HEK293 (cell line): ENCODE results near the gene TEC.

Experiments used
- CTCF ChIA-PET: fragments of 350-600 bp; formaldehyde crosslinking; extraction: SDS; loops from one replicate; lab custom pipeline; 2021; ENCODE audit warnings: antibody characterized with exemption; lab: Yijun Ruan, JAX
- POLR2A ChIA-PET: fragments of 300-600 bp; formaldehyde crosslinking; extraction: SDS; loops from one replicate; lab custom pipeline; 2020; ENCODE audit warnings: antibody characterized with exemption, inconsistent platforms; lab: Yijun Ruan, JAX
- H3K27ac ChIP-seq: fragments of 200-500 bp; sonication (Bioruptor generic); 2 replicates; pipeline ENCODE4 v1.5.1; 2014; ENCODE audit warnings: low read depth, low read length, control low read depth, inconsistent platforms; ENCODE audit errors: extremely low read depth
- H3K36me3 ChIP-seq, 2 experiments: fragments of 200-500 bp in 1 of 2; sonication (Bioruptor generic) in 1 of 2; 1 replicate in 1 of 2; 2 replicates in 1 of 2; pipeline ENCODE4 v1.5.1; 2014 to 2017; ENCODE audit warnings: inconsistent platforms in 2 of 2, low read length in 2 of 2; ENCODE audit not compliant: control insufficient read depth in 2 of 2, insufficient read depth in 1 of 2
- H3K4me1 ChIP-seq: fragments of 200-500 bp; sonication (Bioruptor generic); 2 replicates; pipeline ENCODE4 v1.5.1; 2014; ENCODE audit warnings: mild to moderate bottlenecking, low read length, inconsistent platforms; ENCODE audit not compliant: control insufficient read depth, insufficient read depth
- H3K4me3 ChIP-seq: 2 replicates; pipeline ENCODE4 v1.5.1; 2011; ENCODE audit warnings: low read depth, mild to moderate bottlenecking, control low read depth, low read length, moderate library complexity
- H3K9me3 ChIP-seq: fragments of 200-500 bp; sonication (Bioruptor generic); 2 replicates; pipeline ENCODE4 v1.5.1; 2014; ENCODE audit warnings: low read depth, low read length, inconsistent platforms; ENCODE audit not compliant: control insufficient read depth, insufficient read depth
- FEZF1 ChIP-seq: fragments of 450-650 bp; formaldehyde crosslinking; IDR thresholded peaks from 2 replicates; pipeline ENCODE4 v1.5.1; 2016; ENCODE audit warnings: missing biosample characterization, missing genetic modification characterization
- GLIS1 ChIP-seq: fragments of 450-650 bp; formaldehyde crosslinking; IDR thresholded peaks from 2 replicates; pipeline ENCODE4 v1.5.1; 2016; ENCODE audit warnings: missing biosample characterization, missing genetic modification characterization
- IKZF3 ChIP-seq: fragments of 450-650 bp; IDR thresholded peaks from 2 replicates; pipeline ENCODE4 v1.5.0; 2018; ENCODE audit warnings: missing biosample characterization, mild to moderate bottlenecking, missing genetic modification characterization, moderate library complexity
- KLF9 ChIP-seq: fragments of 450-650 bp; formaldehyde crosslinking; IDR thresholded peaks from 2 replicates; pipeline ENCODE4 v1.5.1; 2016; ENCODE audit warnings: missing biosample characterization, missing genetic modification characterization, low read depth
- RBAK ChIP-seq: fragments of 450-650 bp; formaldehyde crosslinking; IDR thresholded peaks from 2 replicates; pipeline ENCODE4 v1.5.1; 2016; ENCODE audit warnings: missing biosample characterization, missing genetic modification characterization
- ZIC2 ChIP-seq: fragments of 450-650 bp; formaldehyde crosslinking; IDR thresholded peaks from 2 replicates; pipeline ENCODE4 v1.5.1; 2016; ENCODE audit warnings: missing biosample characterization, missing genetic modification characterization
- ZNF174 ChIP-seq: fragments of 450-650 bp; formaldehyde crosslinking; IDR thresholded peaks from 2 replicates; pipeline ENCODE4 v1.5.0; 2017; ENCODE audit warnings: missing biosample characterization, mild to moderate bottlenecking, missing genetic modification characterization
- ZNF202 ChIP-seq: fragments of 450-650 bp; formaldehyde crosslinking; IDR thresholded peaks from 2 replicates; pipeline ENCODE4 v1.5.1; 2016; ENCODE audit warnings: missing biosample characterization, missing genetic modification characterization, borderline replicate concordance
- ZNF24 ChIP-seq: fragments of 450-650 bp; formaldehyde crosslinking; IDR thresholded peaks from 2 replicates; pipeline ENCODE4 v1.5.1; 2016; ENCODE audit warnings: missing biosample characterization, missing genetic modification characterization
- ZNF274 ChIP-seq, 2 experiments: fragments of 200-500 bp in 1 of 2; fragments of 450-650 bp in 1 of 2; sonication (Bioruptor generic) in 1 of 2; formaldehyde crosslinking in 1 of 2; IDR thresholded peaks; 2 replicates each; pipeline versions ENCODE4 v1.5.1 to v1.6.1; 2014 to 2016; ENCODE audit warnings: borderline replicate concordance in 1 of 2, inconsistent platforms in 1 of 2, low read length in 1 of 2, missing biosample characterization in 1 of 2, missing genetic modification characterization in 1 of 2
- ZNF302 ChIP-seq: fragments of 450-650 bp; formaldehyde crosslinking; IDR thresholded peaks from 2 replicates; pipeline ENCODE4 v1.5.1; 2016; ENCODE audit warnings: missing biosample characterization, missing genetic modification characterization, low read depth
- ZNF473 ChIP-seq: fragments of 450-650 bp; formaldehyde crosslinking; IDR thresholded peaks from 2 replicates; pipeline ENCODE4 v1.5.1; 2017; ENCODE audit warnings: missing biosample characterization, missing genetic modification characterization
- ZNF501 ChIP-seq: fragments of 450-650 bp; formaldehyde crosslinking; IDR thresholded peaks from 2 replicates; pipeline ENCODE4 v1.5.1; 2016; ENCODE audit warnings: missing biosample characterization, missing genetic modification characterization
- ZNF560 ChIP-seq: fragments of 450-650 bp; formaldehyde crosslinking; IDR thresholded peaks from 2 replicates; pipeline ENCODE4 v1.5.1; 2017; ENCODE audit warnings: missing biosample characterization, missing genetic modification characterization, borderline replicate concordance
- ZNF624 ChIP-seq: fragments of 450-650 bp; formaldehyde crosslinking; IDR thresholded peaks from 2 replicates; pipeline ENCODE4 v1.5.1; 2017; ENCODE audit warnings: missing biosample characterization, missing genetic modification characterization
- ZNF707 ChIP-seq: fragments of 450-650 bp; formaldehyde crosslinking; IDR thresholded peaks from 2 replicates; pipeline ENCODE4 v1.5.1; 2016; ENCODE audit warnings: missing biosample characterization, missing genetic modification characterization
- ZNF776 ChIP-seq: fragments of 450-650 bp; formaldehyde crosslinking; IDR thresholded peaks from 2 replicates; pipeline ENCODE4 v1.5.0; 2017; ENCODE audit warnings: missing biosample characterization, missing genetic modification characterization, borderline replicate concordance
- ZNF777 ChIP-seq: fragments of 450-650 bp; formaldehyde crosslinking; IDR thresholded peaks from 2 replicates; pipeline ENCODE4 v1.5.1; 2017; ENCODE audit warnings: missing biosample characterization, missing genetic modification characterization, borderline replicate concordance
- ZNF792 ChIP-seq: fragments of 450-650 bp; formaldehyde crosslinking; IDR thresholded peaks from 2 replicates; pipeline ENCODE4 v1.5.1; 2016; ENCODE audit warnings: missing biosample characterization, missing genetic modification characterization
- ZSCAN16 ChIP-seq: fragments of 450-650 bp; formaldehyde crosslinking; IDR thresholded peaks from 2 replicates; pipeline ENCODE4 v1.5.1; 2016; ENCODE audit warnings: missing biosample characterization, missing genetic modification characterization
- ZXDB ChIP-seq: fragments of 450-650 bp; formaldehyde crosslinking; IDR thresholded peaks from 2 replicates; pipeline ENCODE4 v1.5.1; 2016; ENCODE audit warnings: missing biosample characterization, missing genetic modification characterization
- TF ChIP-seq, protein P1 (sequence below): fragments of 450-650 bp; formaldehyde crosslinking; IDR thresholded peaks from 2 replicates; pipeline ENCODE4 v1.5.1; 2017; ENCODE audit warnings: missing biosample characterization, missing genetic modification characterization
- TF ChIP-seq, protein P2 (sequence below): fragments of 450-650 bp; formaldehyde crosslinking; IDR thresholded peaks from 2 replicates; pipeline ENCODE4 v1.5.1; 2016; ENCODE audit warnings: missing biosample characterization, missing genetic modification characterization
- TF ChIP-seq, protein P3 (sequence below): fragments of 450-650 bp; formaldehyde crosslinking; IDR thresholded peaks from 2 replicates; pipeline ENCODE4 v1.5.1; 2017; ENCODE audit warnings: missing biosample characterization, mild to moderate bottlenecking, missing genetic modification characterization, moderate library complexity
- TF ChIP-seq, protein P4 (sequence below): IDR thresholded peaks from 2 replicates; pipeline ENCODE4 v1.6.1; 2011; ENCODE audit warnings: mild to moderate bottlenecking, low read depth, low read length, borderline replicate concordance
- TF ChIP-seq, protein P5 (sequence below): fragments of 450-650 bp; formaldehyde crosslinking; IDR thresholded peaks from 2 replicates; pipeline ENCODE4 v1.5.1; 2017; ENCODE audit warnings: missing biosample characterization, missing genetic modification characterization

TEC gene

GRCh38 chr4:48244665-48245064 lies 25.0 kb downstream of the TEC start (continued):
- TF ChIP-seq, protein P1, sequence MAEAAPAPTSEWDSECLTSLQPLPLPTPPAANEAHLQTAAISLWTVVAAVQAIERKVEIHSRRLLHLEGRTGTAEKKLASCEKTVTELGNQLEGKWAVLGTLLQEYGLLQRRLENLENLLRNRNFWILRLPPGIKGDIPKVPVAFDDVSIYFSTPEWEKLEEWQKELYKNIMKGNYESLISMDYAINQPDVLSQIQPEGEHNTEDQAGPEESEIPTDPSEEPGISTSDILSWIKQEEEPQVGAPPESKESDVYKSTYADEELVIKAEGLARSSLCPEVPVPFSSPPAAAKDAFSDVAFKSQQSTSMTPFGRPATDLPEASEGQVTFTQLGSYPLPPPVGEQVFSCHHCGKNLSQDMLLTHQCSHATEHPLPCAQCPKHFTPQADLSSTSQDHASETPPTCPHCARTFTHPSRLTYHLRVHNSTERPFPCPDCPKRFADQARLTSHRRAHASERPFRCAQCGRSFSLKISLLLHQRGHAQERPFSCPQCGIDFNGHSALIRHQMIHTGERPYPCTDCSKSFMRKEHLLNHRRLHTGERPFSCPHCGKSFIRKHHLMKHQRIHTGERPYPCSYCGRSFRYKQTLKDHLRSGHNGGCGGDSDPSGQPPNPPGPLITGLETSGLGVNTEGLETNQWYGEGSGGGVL (tag by site-specific recombination) = no peak
- TF ChIP-seq ZNF560 (tag by site-specific recombination) = no peak

DNA sequence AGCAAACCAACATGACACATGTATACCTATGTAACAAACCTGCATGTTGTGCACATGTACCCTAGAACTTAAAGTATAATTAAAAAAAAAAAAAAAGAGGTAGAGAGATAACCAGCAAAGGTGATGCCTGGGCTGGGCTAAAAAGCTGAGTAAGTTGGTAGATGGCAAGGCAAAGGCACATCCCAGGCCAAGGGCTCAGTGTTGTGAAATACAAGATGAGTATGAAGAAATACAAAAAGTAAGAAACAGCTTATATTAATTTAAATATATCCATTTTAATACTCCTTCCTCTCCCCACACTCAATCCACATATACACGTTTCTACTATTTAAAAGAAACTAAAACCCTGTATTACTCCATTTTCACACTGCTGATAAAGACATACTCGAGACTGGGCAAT lies 25.8 kb downstream of the TEC start:
- ChIA-PET CTCF (interaction anchor here (0.5 kb wide), 1 partner anchor 87 kb away, joined by 3 read pairs; no protein-coding TSS in a partner anchor), POLR2A (no interaction called here)

GRCh38 chr4:48243429-48243828 lies 26.2 kb downstream of the TEC start:
- Histone ChIP-seq H3K4me3 (no peak overlapping the region), H3K4me1 (no peaks in the 10 kb centered on the region), H3K9me3 (no peaks in the 10 kb centered on the region), H3K36me3 (no peaks in the 10 kb centered on the region), H3K27ac (no peak overlapping the region)
- 0 out of 2 replicates have a peak, but pooled peaks have one; percentile 47 for TF ChIP-seq ZXDB (tag by site-specific recombination)
- no peak for TF ChIP-seq IKZF3
- TF ChIP-seq ZNF174 (tag by site-specific recombination) = no peak
- TF ChIP-seq KLF9 (tag by site-specific recombination) = no peak
- TF ChIP-seq GLIS1 (tag by site-specific recombination) = no peak
- no peak for TF ChIP-seq ZNF274 (IDR thresholded peaks at IDR 0.05; ENCODE audit: low read length)
- no peak for TF ChIP-seq ZNF274 (tag by site-specific recombination; IDR thresholded peaks at IDR 0.05; ENCODE audit: borderline replicate concordance)
- TF ChIP-seq, protein P2, sequence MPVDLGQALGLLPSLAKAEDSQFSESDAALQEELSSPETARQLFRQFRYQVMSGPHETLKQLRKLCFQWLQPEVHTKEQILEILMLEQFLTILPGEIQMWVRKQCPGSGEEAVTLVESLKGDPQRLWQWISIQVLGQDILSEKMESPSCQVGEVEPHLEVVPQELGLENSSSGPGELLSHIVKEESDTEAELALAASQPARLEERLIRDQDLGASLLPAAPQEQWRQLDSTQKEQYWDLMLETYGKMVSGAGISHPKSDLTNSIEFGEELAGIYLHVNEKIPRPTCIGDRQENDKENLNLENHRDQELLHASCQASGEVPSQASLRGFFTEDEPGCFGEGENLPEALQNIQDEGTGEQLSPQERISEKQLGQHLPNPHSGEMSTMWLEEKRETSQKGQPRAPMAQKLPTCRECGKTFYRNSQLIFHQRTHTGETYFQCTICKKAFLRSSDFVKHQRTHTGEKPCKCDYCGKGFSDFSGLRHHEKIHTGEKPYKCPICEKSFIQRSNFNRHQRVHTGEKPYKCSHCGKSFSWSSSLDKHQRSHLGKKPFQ = peak; percentile 74
- peak; percentile 86 for TF ChIP-seq ZSCAN16
- no peak for TF ChIP-seq ZIC2 (tag by site-specific recombination)
- no peak for TF ChIP-seq ZNF792
- TF ChIP-seq FEZF1 (tag by site-specific recombination) = peak; percentile 77
- POLR2A ChIA-PET = no interaction called here
- CTCF ChIA-PET = no interaction called here

More for the DNA sequence above, 25.8 kb downstream of the TEC start:
- H3K27ac ChIP-seq = no peak overlapping the region
- H3K36me3 ChIP-seq = no peaks in the 10 kb centered on the region
- no peak overlapping the region for H3K4me3 ChIP-seq
- TF ChIP-seq ZNF473 (tag by site-specific recombination) = no peak
- no peak for TF ChIP-seq ZNF777 (tag by site-specific recombination)
- TF ChIP-seq RBAK (tag by site-specific recombination) = no peak
- TF ChIP-seq, protein P3, sequence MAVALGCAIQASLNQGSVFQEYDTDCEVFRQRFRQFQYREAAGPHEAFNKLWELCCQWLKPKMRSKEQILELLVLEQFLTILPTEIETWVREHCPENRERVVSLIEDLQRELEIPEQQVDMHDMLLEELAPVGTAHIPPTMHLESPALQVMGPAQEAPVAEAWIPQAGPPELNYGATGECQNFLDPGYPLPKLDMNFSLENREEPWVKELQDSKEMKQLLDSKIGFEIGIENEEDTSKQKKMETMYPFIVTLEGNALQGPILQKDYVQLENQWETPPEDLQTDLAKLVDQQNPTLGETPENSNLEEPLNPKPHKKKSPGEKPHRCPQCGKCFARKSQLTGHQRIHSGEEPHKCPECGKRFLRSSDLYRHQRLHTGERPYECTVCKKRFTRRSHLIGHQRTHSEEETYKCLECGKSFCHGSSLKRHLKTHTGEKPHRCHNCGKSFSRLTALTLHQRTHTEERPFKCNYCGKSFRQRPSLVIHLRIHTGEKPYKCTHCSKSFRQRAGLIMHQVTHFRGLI (tag by site-specific recombination) = no peak
- TF ChIP-seq ZNF302 (tag by site-specific recombination) = no peak
- no peak for TF ChIP-seq ZXDB (tag by site-specific recombination)
- TF ChIP-seq ZNF501 (tag by site-specific recombination) = no peak
- TF ChIP-seq ZNF707 (tag by site-specific recombination) = no peak
- no peak for TF ChIP-seq ZNF624
- TF ChIP-seq, protein P4, sequence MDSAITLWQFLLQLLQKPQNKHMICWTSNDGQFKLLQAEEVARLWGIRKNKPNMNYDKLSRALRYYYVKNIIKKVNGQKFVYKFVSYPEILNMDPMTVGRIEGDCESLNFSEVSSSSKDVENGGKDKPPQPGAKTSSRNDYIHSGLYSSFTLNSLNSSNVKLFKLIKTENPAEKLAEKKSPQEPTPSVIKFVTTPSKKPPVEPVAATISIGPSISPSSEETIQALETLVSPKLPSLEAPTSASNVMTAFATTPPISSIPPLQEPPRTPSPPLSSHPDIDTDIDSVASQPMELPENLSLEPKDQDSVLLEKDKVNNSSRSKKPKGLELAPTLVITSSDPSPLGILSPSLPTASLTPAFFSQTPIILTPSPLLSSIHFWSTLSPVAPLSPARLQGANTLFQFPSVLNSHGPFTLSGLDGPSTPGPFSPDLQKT = no peak
- no peak for TF ChIP-seq ZNF24
- no peak for TF ChIP-seq ZNF776 (tag by site-specific recombination)
- no peak for TF ChIP-seq ZNF202 (tag by site-specific recombination)
- TF ChIP-seq, protein P5, sequence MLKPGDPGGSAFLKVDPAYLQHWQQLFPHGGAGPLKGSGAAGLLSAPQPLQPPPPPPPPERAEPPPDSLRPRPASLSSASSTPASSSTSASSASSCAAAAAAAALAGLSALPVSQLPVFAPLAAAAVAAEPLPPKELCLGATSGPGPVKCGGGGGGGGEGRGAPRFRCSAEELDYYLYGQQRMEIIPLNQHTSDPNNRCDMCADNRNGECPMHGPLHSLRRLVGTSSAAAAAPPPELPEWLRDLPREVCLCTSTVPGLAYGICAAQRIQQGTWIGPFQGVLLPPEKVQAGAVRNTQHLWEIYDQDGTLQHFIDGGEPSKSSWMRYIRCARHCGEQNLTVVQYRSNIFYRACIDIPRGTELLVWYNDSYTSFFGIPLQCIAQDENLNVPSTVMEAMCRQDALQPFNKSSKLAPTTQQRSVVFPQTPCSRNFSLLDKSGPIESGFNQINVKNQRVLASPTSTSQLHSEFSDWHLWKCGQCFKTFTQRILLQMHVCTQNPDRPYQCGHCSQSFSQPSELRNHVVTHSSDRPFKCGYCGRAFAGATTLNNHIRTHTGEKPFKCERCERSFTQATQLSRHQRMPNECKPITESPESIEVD (tag by site-specific recombination) = no peak
- no peaks in the 10 kb centered on the region for H3K9me3 ChIP-seq
- H3K4me1 ChIP-seq = no peaks in the 10 kb centered on the region
